T-helper 1 cell (primary cell): ENCODE measurements around the gene DIDO1.
A peak's percentile ranks its signal among the peaks of the same experiment; 100 is the strongest.

Experiments used
- DNase-seq, 5 donors: peaks; one replicate each; pipeline ENCODE4 v3.0.0-alpha.2; 2012 to 2020

Gene DIDO1

GRCh38 chr20:62949962-62950361 is 23.7 kb upstream of the DIDO1 start:
- no peak for DNase-seq

GRCh38 chr20:62949153-62949821 is 23.0 kb upstream of the DIDO1 start:
- no peak for DNase-seq

- DNase-seq = no peak
Observed at GRCh38 chr20:62947532-62948300, 21.4 kb upstream of the DIDO1 start.

GRCh38 chr20:62946918-62947317 is 20.6 kb upstream of the DIDO1 start:
- DNase-seq = no peak

- DNase-seq = no peak
Observed at GRCh38 chr20:62945771-62946339, 19.6 kb upstream of the DIDO1 start.

GRCh38 chr20:62944746-62945145 is 18.4 kb upstream of the DIDO1 start:
- DNase-seq = no peak

GRCh38 chr20:62944184-62944583 is 17.9 kb upstream of the DIDO1 start:
- no peak for DNase-seq

- DNase-seq = no peak
Observed at GRCh38 chr20:62943396-62943795, 17.1 kb upstream of the DIDO1 start.

DNA sequence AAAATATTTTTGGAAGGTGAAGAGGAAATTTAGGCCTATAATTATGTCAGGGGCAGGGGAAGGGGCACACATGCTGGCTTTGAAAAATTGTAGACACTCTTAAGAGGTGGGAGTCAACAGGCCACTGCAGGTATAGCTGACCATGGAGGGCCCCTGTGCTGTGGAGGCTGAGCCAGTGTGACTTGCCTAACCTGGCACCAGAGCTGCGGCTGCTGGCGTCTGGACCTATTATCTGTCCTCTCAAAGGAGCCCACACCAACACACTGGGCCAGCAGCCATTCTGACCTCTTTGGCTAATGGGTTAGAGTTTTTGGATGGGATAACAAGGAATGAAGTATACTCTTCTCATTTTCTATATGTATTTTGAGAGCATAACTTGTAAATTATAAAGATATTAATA is 16.2 kb upstream of the DIDO1 start:
- DNase-seq = no peak

DNA sequence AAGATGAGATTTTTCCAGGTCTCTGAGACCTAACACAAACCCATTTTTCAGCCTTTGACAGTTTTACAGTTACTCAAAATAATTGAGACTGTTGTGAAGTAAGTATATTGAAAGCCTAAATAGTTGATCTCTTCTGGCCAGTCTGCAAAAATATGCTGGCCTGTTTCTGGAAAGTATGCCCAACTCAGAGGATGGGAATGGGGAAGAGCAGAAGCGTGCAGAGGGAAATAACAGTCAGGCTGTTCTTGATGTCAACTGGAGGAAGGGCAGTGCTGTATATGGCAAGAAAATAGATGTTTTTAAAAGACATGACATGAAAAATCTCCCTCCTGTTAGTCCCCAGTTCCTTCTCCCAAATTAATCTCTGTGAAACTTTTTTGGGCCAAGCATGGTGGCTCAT is 15.5 kb upstream of the DIDO1 start:
- no peak for DNase-seq

DNA sequence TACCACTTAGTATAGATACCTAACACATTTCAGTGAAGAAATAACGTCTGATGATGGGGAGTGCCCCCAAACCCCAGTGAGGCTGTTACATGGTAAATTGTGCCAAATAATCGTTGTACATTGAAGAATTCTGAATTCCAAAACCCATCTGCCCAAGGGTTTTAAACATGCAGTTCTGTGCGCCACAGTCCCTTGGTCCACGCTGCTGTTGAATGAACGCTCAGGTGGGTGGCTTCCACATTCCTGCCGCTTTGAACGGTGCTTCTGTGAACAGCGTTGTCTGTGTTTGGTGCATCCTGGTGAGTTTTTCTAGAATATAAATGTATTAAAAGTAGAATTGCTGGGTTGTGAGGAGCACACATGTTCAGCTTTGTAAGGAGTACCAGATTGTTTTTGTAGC is 14.6 kb upstream of the DIDO1 start:
- no peak for DNase-seq

- peak in 3 of 5 donors; percentile 32 to 50 (median 39) for DNase-seq
Observed at GRCh38 chr20:62938105-62938888, 12.0 kb upstream of the DIDO1 start, which contains the start of gene GID8. Gene GID8 (plus strand): TSS chr20:62938147. CDS start chr20:62941503, 3,356 bp downstream.

DNA sequence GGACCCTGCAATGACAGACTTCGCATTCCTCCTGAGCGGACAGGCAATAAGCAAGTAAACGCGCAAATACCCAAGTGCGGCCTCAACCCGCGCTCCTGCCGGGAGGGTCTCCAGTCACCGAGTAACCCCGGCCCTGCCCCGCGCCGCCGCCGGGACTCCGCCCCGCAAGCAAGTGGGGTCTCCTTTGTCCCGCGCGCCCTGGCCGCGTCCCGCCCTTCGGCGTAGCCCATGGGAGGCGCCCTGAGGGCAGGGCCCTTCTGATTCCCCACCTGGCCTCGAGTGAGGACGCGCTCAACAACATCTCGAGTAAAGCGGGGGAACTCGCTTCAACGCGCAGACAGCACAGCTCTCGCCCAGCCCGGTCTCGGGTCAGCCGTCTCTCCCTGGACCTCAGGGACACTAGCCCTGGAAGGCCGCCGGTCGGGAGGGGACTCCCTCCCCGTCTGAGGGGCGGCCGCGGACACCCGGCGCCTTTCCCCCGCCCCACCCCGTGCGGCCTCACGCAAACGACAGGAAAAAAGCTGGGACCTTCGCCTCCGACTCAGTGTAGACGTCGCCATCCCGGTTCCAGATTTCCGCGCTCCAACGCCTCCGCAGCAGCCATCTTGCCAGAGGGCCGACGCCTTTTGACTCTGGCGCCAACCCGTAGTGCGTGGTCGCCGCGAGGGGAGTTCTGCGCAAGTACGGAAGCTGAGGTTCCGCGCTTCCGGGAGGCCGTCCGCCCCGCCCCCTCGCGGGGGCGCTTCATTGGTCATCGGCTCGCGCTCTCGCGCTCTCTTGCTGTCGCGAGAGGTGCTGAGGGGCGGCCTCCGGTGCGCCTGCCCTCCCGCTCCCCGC is 11.2 kb upstream of the DIDO1 start:
- peak; percentile 94 to 97 (median 95) for DNase-seq

DNA sequence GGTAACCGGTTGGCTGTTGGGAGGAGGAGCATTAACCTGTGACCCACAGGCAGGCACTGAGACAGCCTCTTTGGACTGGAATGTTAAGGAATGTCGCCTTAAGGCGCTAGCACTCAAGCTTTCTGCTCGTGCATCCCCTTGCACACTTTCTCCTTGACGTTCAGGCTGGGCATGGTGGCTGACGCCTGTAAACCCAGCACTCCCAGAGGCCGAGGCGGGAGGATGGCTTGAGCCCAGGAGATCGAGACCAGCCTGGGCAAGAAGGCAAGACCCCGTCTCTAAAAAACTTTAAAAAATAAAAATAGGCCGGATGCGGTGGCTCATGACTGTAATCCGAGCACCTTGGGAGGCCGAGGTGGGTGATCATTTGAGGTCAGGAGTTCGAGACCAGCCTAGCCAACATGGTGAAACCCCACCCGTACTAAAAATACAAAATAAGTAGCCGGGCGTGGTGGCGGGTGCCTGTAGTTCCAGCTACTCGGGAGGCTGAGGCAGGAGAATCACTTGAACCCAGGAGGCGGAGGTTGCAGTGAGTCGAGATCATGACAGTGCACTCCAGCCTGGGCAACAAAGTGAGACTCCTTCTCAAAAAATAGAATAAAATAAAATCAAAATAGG is 9.8 kb upstream of the DIDO1 start:
- DNase-seq = no peak

DNA sequence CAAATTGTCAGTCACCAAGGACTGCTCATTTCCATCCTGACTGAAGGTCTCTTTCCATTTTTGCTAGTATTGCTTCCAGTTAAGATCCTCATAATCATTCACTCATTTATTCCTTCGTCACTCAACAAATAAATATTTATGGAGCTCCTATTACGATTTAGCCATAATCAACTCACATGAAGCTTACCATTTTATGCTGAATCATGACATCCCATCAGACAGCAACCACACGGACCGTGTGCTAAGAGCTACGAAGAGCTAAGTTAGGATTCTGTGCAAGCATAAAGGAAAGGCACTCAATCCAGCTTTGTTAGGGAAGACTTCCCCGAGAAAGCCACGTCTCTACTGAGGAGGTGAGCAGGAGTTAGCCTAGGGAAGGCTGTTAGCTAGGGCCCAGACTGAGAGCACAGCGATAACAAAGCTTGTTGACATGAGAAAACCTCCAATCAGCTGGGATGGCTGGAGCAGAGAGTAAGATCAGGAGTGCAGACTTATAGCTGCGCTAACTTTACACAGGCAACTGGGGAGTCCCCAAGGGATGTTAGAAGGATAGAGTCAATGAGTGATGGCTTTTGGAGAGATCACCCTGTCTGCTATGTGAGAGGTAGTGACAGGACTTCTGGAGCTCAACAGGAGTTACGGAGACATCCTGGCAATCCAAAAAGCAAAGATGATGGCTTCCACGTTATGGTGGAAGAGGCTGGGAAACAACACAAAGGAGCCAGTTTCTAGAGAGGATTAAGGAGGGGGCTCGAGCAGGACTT is 9.1 kb upstream of the DIDO1 start:
- DNase-seq = no peak

- DNase-seq = no peak
Observed at GRCh38 chr20:62933966-62934365, 7.7 kb upstream of the DIDO1 start.

DNA sequence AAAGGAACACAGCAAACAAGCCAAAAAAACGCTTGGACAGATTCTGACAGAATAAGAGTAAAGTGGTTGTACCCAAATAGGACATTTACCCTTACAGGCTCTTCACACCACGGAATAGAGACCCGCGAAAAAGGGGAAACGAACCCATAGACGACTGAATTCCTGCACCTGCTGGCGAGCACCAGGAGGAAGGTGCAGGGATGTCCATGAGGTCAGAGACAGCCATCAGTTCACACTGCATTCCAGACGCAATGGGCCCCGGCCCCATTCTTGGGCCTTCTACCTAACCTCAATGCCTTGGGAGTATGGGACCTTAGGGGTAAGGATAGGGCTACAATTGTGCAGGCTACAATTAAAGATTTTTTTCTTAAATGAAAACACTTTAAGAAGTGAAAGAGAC is 5.2 kb upstream of the DIDO1 start:
- no peak for DNase-seq

DNA sequence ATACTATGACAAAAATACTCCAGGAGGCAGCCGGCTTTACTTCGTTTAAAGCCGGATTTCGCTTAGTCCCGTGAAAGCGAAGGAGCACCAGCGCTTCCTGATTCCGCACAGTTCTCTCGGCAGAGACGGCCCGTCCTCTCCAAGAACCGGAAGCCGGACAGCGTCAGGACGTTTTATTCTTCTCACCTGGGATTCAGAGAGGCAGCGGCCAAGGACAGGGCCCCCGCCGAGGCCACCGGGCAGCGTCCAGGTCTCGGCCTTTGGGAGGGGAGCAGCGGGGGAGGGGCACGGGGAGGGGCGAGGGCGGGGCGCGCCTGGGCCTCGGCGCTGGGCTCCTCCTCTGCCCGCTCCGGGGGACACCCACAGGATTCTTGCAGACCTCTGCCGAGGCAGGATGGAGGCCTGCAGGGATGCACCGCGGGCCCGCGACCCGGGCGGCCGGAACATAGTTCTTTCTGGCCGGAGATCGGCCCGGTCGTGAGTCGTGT is 2.8 kb upstream of the DIDO1 start:
- peak; percentile 26 to 62 (median 48) for DNase-seq

GRCh38 chr20:62928246-62928939 is 2.1 kb upstream of the DIDO1 start:
- DNase-seq = no peak

GRCh38 chr20:62927128-62927705 is 912 bp upstream of the DIDO1 start:
- no peak for DNase-seq
